IMR-90 (cell line): Measurements from ENCODE around the gene THYN1. TPM values are rescaled to one million over a fixed set of nuclear protein-coding genes. Genes with fewer than 3 reads are reported as not detected.

Experiments
- ATAC-seq: fragments of 200-7000 bp; cut with Tn5 transposase; 2 replicates; pipeline ENCODE4 v1.9.1; 2020; ENCODE audit warnings: low read depth, mild to moderate bottlenecking, moderate library complexity
- BruUV-seq: library from RNA; stranded (reverse); fragments of 400-500 nt; replicated peaks from 2 replicates; lab custom pipeline; 2021; lab: Mats Ljungman, UMichigan
- CTCF ChIA-PET: fragments of 300-600 bp; formaldehyde crosslinking; extraction: SDS; loops from one replicate; lab custom pipeline; 2021; ENCODE audit warnings: antibody characterized with exemption; lab: Yijun Ruan, JAX
- POLR2A ChIA-PET: fragments of 300-600 bp; sonication (Branson Sonifier 250); formaldehyde crosslinking; loops from one replicate; lab custom pipeline; 2022; ENCODE audit warnings: antibody characterized with exemption; ENCODE audit not compliant: unreplicated experiment; lab: Charles Lee
- DNase-seq: peaks from one replicate; pipeline ENCODE4 v3.0.0; 2013
- H2AFZ ChIP-seq: replicated peaks from 2 replicates; pipeline ENCODE3; 2013; ENCODE audit warnings: low read length, mild to moderate bottlenecking; ENCODE audit not compliant: poor library complexity
- H2AK5ac ChIP-seq: 2 replicates; pipeline ENCODE4 v1.6.1; 2013; ENCODE audit warnings: low read depth, low read length, inconsistent platforms
- H2AK9ac ChIP-seq: replicated peaks from 2 replicates; pipeline ENCODE3; 2013; ENCODE audit warnings: mild to moderate bottlenecking, low read depth, low read length, moderate library complexity; ENCODE audit not compliant: poor library complexity
- H2BK120ac ChIP-seq: 2 replicates; pipeline ENCODE4 v1.6.1; 2013; ENCODE audit warnings: low read depth, low read length, inconsistent platforms
- H2BK15ac ChIP-seq: 3 replicates; pipeline ENCODE4 v1.6.1; 2013; ENCODE audit warnings: low read depth, low read length, inconsistent platforms
- H2BK20ac ChIP-seq: 2 replicates; pipeline ENCODE4 v1.6.1; 2013; ENCODE audit warnings: low read depth, mild to moderate bottlenecking, inconsistent platforms, low read length, moderate library complexity
- H2BK5ac ChIP-seq: 2 replicates; pipeline ENCODE4 v1.6.1; 2013; ENCODE audit warnings: mild to moderate bottlenecking, low read depth, low read length, inconsistent platforms; ENCODE audit not compliant: poor library complexity, severe bottlenecking
- H3K14ac ChIP-seq: replicated peaks from 2 replicates; pipeline ENCODE4 v1.6.1; 2013; ENCODE audit warnings: low read depth, low read length, inconsistent platforms
- H3K18ac ChIP-seq: 2 replicates; pipeline ENCODE4 v1.6.1; 2013; ENCODE audit warnings: low read depth, low read length, control low read depth
- H3K23ac ChIP-seq: 2 replicates; pipeline ENCODE4 v1.6.1; 2013; ENCODE audit warnings: low read depth, low read length, inconsistent platforms
- H3K27ac ChIP-seq: 2 replicates; pipeline ENCODE4 v1.5.1; 2013; ENCODE audit warnings: mild to moderate bottlenecking, control low read depth, low read length; ENCODE audit not compliant: insufficient read depth
- H3K27me3 ChIP-seq: 2 replicates; pipeline ENCODE4 v1.6.1; 2013; ENCODE audit warnings: low read length; ENCODE audit not compliant: control insufficient read depth, insufficient read depth
- H3K36me3 ChIP-seq: 2 replicates; pipeline ENCODE4 v1.6.1; 2013; ENCODE audit warnings: low read length, mixed read lengths; ENCODE audit not compliant: control insufficient read depth, insufficient read depth
- H3K4ac ChIP-seq: 2 replicates; pipeline ENCODE4 v1.6.1; 2013; ENCODE audit warnings: low read depth, low read length, inconsistent platforms
- H3K4me1 ChIP-seq: 2 replicates; pipeline ENCODE4 v1.6.1; 2013; ENCODE audit warnings: low read length, mixed read lengths; ENCODE audit not compliant: control insufficient read depth, insufficient read depth
- H3K4me2 ChIP-seq: 2 replicates; pipeline ENCODE4 v1.6.1; 2013; ENCODE audit warnings: low read depth, mild to moderate bottlenecking, control low read depth, low read length, moderate library complexity
- H3K4me3 ChIP-seq: 2 replicates; pipeline ENCODE4 v1.5.1; 2013; ENCODE audit warnings: low read depth, mild to moderate bottlenecking, control low read depth, low read length, moderate library complexity; ENCODE audit not compliant: insufficient read depth
- H3K56ac ChIP-seq: 2 replicates; pipeline ENCODE4 v1.6.1; 2013; ENCODE audit warnings: low read length, inconsistent platforms; ENCODE audit not compliant: insufficient read depth; ENCODE audit errors: extremely low read depth
- H3K79me1 ChIP-seq, 2 experiments: 2 replicates each; pipeline ENCODE4 v1.6.1; 2013; ENCODE audit warnings: low read length in 2 of 2, inconsistent platforms in 1 of 2, low read depth in 1 of 2
- H3K9ac ChIP-seq: 2 replicates; pipeline ENCODE4 v1.6.1; 2013; ENCODE audit warnings: low read depth, low read length, control low read depth
- H3K9me1 ChIP-seq: 2 replicates; pipeline ENCODE4 v1.6.1; 2013; ENCODE audit warnings: low read length, inconsistent platforms; ENCODE audit not compliant: insufficient read depth
- H3K9me3 ChIP-seq: 2 replicates; pipeline ENCODE4 v1.6.1; 2013; ENCODE audit warnings: low read length; ENCODE audit not compliant: control insufficient read depth, insufficient read depth
- H4K20me1 ChIP-seq: 2 replicates; pipeline ENCODE4 v1.6.1; 2013; ENCODE audit warnings: low read length, inconsistent platforms; ENCODE audit not compliant: insufficient read depth
- H4K5ac ChIP-seq: 2 replicates; pipeline ENCODE4 v1.6.1; 2013; ENCODE audit warnings: mild to moderate bottlenecking, low read depth, low read length, control low read depth
- H4K8ac ChIP-seq, 2 experiments: 2 replicates each; pipeline ENCODE4 v1.6.1; 2013; ENCODE audit warnings: low read depth in 2 of 2, low read length in 2 of 2, control low read depth in 1 of 2, inconsistent platforms in 1 of 2
- H4K91ac ChIP-seq: 2 replicates; pipeline ENCODE4 v1.6.1; 2013; ENCODE audit warnings: low read depth, low read length, inconsistent platforms; ENCODE audit not compliant: insufficient read depth
- CEBPB ChIP-seq: IDR thresholded peaks from 2 replicates; pipeline ENCODE4 v1.6.1; 2012; ENCODE audit warnings: low read depth, low read length, improper control_type of control experiment
- ELK1 ChIP-seq: fragments of 150-350 bp; IDR thresholded peaks from 2 replicates; pipeline ENCODE4 v1.6.1; 2016; ENCODE audit warnings: low read depth, mild to moderate bottlenecking, low read length, moderate library complexity, borderline replicate concordance
- WGBS, 2 experiments: methylation state at CpG; one replicate each; pipeline versions ENCODE4 v1.1.5 to v1.1.7; 2013; ENCODE audit warnings: missing lambda C conversion rate in 2 of 2; ENCODE audit not compliant: insufficient read length in 1 of 2; ENCODE audit errors: extremely low coverage in 2 of 2; 5-methylcytosine and 5-hydroxymethylcytosine counted together
- dilution Hi-C: fragments of 300-500 bp; cut with HindIII; formaldehyde crosslinking; loops from one replicate; pipeline ENCODE4 v1.14.3; 2018; ENCODE audit warnings: low sequenced_read_pairs; ENCODE audit not compliant: unreplicated experiment
- in situ Hi-C: fragments of 300-500 bp; cut with MboI; formaldehyde crosslinking; loops from 3 replicates; pipeline ENCODE4 v1.14.3; 2019; ENCODE audit warnings: low sequenced_read_pairs, inconsistent platforms, mixed read lengths
- intact Hi-C: fragments of 100-400 bp; cut with micrococcal nuclease; formaldehyde crosslinking; loops from 2 replicates; pipeline ENCODE4 v1.10.0; 2022
- polyA plus RNA-seq, 3 experiments: library from polyadenylated mRNA; depleted of rRNA; stranded (reverse); fragments of >200 nt; gene quantifications; 2 replicates each; pipeline ENCODE4 v1.2.3, GENCODE V29; 2012; ENCODE audit warnings: low replicate concordance in 1 of 3
- total RNA-seq: library from RNA; depleted of rRNA; stranded (reverse); fragments of >200 nt; gene quantifications from 2 replicates; pipeline ENCODE4 v1.2.3, GENCODE V29; 2012

THYN1 gene
- total and polyA plus RNA-seq, 2 of the 4 experiments (the other 2 are of a cell fraction): 43.1 to 72.1 TPM

GRCh38 chr11:134236834-134237556 lies 16.2 kb downstream of the THYN1 start:
- Histone ChIP-seq H3K14ac (no peak overlapping the region), H2AK5ac (no peak overlapping the region), H4K5ac (no peak overlapping the region), H3K4me1 (no peaks in the 10 kb centered on the region), H3K56ac (no peak overlapping the region), H3K4me3 (no peak overlapping the region), H4K20me1 (peaks cover 8% of the 10 kb centered on the region), H2BK15ac (no peak overlapping the region), H2AK9ac (no peak overlapping the region), H3K4ac (no peak overlapping the region), H3K27ac (no peak overlapping the region), H2BK120ac (no peak overlapping the region), H2BK5ac (no peak overlapping the region), H3K18ac (no peak overlapping the region), H3K9me3 (no peaks in the 10 kb centered on the region), H3K9ac (no peak overlapping the region), H4K91ac (no peak overlapping the region), H3K4me2 (no peak overlapping the region), H3K23ac (no peak overlapping the region), H3K36me3 (peaks cover 24% of the 10 kb centered on the region), H2AFZ (no peak overlapping the region), H4K8ac (no peak overlapping the region), H2BK20ac (no peak overlapping the region), H3K27me3 (no peaks in the 10 kb centered on the region), H3K79me1 (peaks cover 12 to 33% of the 10 kb centered on the region in 2 experiments), H3K9me1 (peaks cover 3% of the 10 kb centered on the region; the same call in 1 of the 2 replicates)
- intact Hi-C loops: no loop called here
- POLR2A ChIA-PET: no interaction called here
- DNase-seq: peak; percentile 31
- TF ChIP-seq ELK1 (no peak), CEBPB (peak; percentile 54)
- in situ Hi-C loops: no loop called here
- ATAC-seq: peak; percentile 75
- CTCF ChIA-PET: no interaction called here
- no TSS peak for BruUV-seq
- dilution Hi-C loops: no loop called here
- 81% methylated on average over 3 of the region's 7 CpGs; no CpG with 5 or more reads in 1 of the 2 experiments for WGBS, 2 experiments
